Stimulated activated effector memory CD8-positive, alpha-beta T cell treated with anti-CD3 and anti-CD28 coated beads, Interleukin-12 subunit alpha, Interleukin-12 subunit beta, amount 100 ng/mL, for 72 hours (primary cell): ENCODE results near the gene WDR70.
"Not testable (repeated sequence)": the region's sequence is repeated elsewhere in the genome, so short reads cannot be mapped to it uniquely, and the experiment has no call there.

Experiments
- ATAC-seq: fragments of 150-1000 bp; cut with Tn5 transposase; 2 replicates; pipeline ENCODE4 v1.10.0; 2021
- DNase-seq, 2 donors: peaks; one replicate each; pipeline ENCODE4 v3.0.0; 2021 to 2022; ENCODE audit warnings: low spot score in 2 of 2
- H3K27ac Mint-ChIP-seq: one replicate; pipeline ENCODE4 v1.8.0; 2022; ENCODE audit warnings: mild to moderate bottlenecking, mixed read lengths
- H3K36me3 Mint-ChIP-seq: one replicate; pipeline ENCODE4 v1.8.0; 2022; ENCODE audit warnings: mild to moderate bottlenecking, mixed read lengths
- H3K4me1 Mint-ChIP-seq: one replicate; pipeline ENCODE4 v1.8.0; 2022; ENCODE audit warnings: mixed read lengths
- H3K4me3 Mint-ChIP-seq: one replicate; pipeline ENCODE4 v1.8.0; 2022; ENCODE audit warnings: mild to moderate bottlenecking, mixed read lengths
- H3K9me3 Mint-ChIP-seq: one replicate; pipeline ENCODE4 v1.8.0; 2022; ENCODE audit warnings: mixed read lengths

The WDR70 gene

GRCh38 chr5:37379100-37379628, at the start of gene WDR70:
Gene WDR70, plus strand, starts transcription at chr5:37379318. Its CDS starts 50 bp downstream, at chr5:37379368.
- peak within 1 kb of the TSS; percentile 80 for H3K27ac Mint-ChIP-seq
- peaks cover 31% of the 10 kb centered on the region for H3K36me3 Mint-ChIP-seq
- not testable (repeated sequence) for H3K4me1 Mint-ChIP-seq, H3K9me3 Mint-ChIP-seq
- DNase-seq: peak; percentile 66 to 87
- H3K4me3 Mint-ChIP-seq: peak within 1 kb of the TSS; percentile 90
- peak; percentile 99 for ATAC-seq

GRCh38 chr5:37334754-37335153, 44.4 kb upstream of the WDR70 start:
- not testable (repeated sequence) for H3K27ac Mint-ChIP-seq, DNase-seq, ATAC-seq, H3K4me1 Mint-ChIP-seq, H3K4me3 Mint-ChIP-seq, H3K9me3 Mint-ChIP-seq
- H3K36me3 Mint-ChIP-seq: peaks cover 100% of the 10 kb centered on the region

- not testable (repeated sequence) for H3K27ac Mint-ChIP-seq, ATAC-seq, DNase-seq, H3K4me3 Mint-ChIP-seq, H3K4me1 Mint-ChIP-seq, H3K9me3 Mint-ChIP-seq
- peaks cover 100% of the 10 kb centered on the region for H3K36me3 Mint-ChIP-seq
These were observed 36.4 kb upstream of the WDR70 start for GRCh38 chr5:37342741-37343140.

- ATAC-seq (no peak), DNase-seq (no peak)
- H3K27ac Mint-ChIP-seq: no peak overlapping the region
- peaks cover 96% of the 10 kb centered on the region for H3K36me3 Mint-ChIP-seq
- H3K4me1 Mint-ChIP-seq: no peaks in the 10 kb centered on the region
- no peak overlapping the region for H3K4me3 Mint-ChIP-seq
- no peaks in the 10 kb centered on the region for H3K9me3 Mint-ChIP-seq
These were observed 24.0 kb upstream of the WDR70 start for GRCh38 chr5:37355161-37355560.

- H3K4me1 Mint-ChIP-seq: peaks cover 26% of the 10 kb centered on the region
- DNase-seq (no peak), ATAC-seq (peak; percentile 64)
- H3K36me3 Mint-ChIP-seq: peaks cover 58% of the 10 kb centered on the region
- peak overlapping the region; percentile 92 for H3K4me3 Mint-ChIP-seq
- no peaks in the 10 kb centered on the region for H3K9me3 Mint-ChIP-seq
- peak overlapping the region; percentile 90 for H3K27ac Mint-ChIP-seq
These were observed 8.6 kb upstream of the WDR70 start for GRCh38 chr5:37370550-37370863.

- DNase-seq (peak; percentile 68 to 92), ATAC-seq (peak; percentile 97)
- peaks cover 22% of the 10 kb centered on the region for H3K4me1 Mint-ChIP-seq
- H3K27ac Mint-ChIP-seq: peak within 1 kb of the TSS; percentile 90
- no peaks in the 10 kb centered on the region for H3K9me3 Mint-ChIP-seq
- peaks cover 52% of the 10 kb centered on the region for H3K36me3 Mint-ChIP-seq
- peak within 1 kb of the TSS; percentile 92 for H3K4me3 Mint-ChIP-seq
These were observed 8.0 kb upstream of the WDR70 start, which contains the start of gene NUP155 for GRCh38 chr5:37370864-37371726. Gene NUP155, minus strand, starts transcription at chr5:37371106. Its CDS starts 129 bp downstream, at chr5:37370977.

GRCh38 chr5:37375091-37375490, 4.0 kb upstream of the WDR70 start:
- Mint-ChIP-seq H3K4me3 (no peak overlapping the region), H3K27ac (no peak overlapping the region), H3K4me1 (peaks cover 7% of the 10 kb centered on the region), H3K36me3 (peaks cover 14% of the 10 kb centered on the region), H3K9me3 (no peaks in the 10 kb centered on the region)
- ATAC-seq (no peak), DNase-seq (no peak)

- H3K27ac Mint-ChIP-seq, ATAC-seq, H3K4me1 Mint-ChIP-seq, H3K9me3 Mint-ChIP-seq, DNase-seq: not testable (repeated sequence)
- Mint-ChIP-seq H3K36me3 (peaks cover 20% of the 10 kb centered on the region), H3K4me3 (peak overlapping the region; percentile 90)
These were observed 1.1 kb upstream of the WDR70 start for GRCh38 chr5:37378066-37378465.

- H3K36me3 Mint-ChIP-seq: peaks cover 79% of the 10 kb centered on the region
- ATAC-seq: no peak
These were observed 12.5 kb downstream of the WDR70 start for GRCh38 chr5:37391591-37391990.

GRCh38 chr5:37396352-37396751, 17.2 kb downstream of the WDR70 start:
- Mint-ChIP-seq H3K4me1 (peaks cover 8% of the 10 kb centered on the region), H3K27ac (no peak overlapping the region), H3K36me3 (peaks cover 100% of the 10 kb centered on the region), H3K4me3 (no peak overlapping the region), H3K9me3 (no peaks in the 10 kb centered on the region)
- no peak for ATAC-seq
- DNase-seq: no peak

More at GRCh38 chr5:37391591-37391990, 12.5 kb downstream of the WDR70 start:
- Mint-ChIP-seq H3K4me1 (peaks cover 10% of the 10 kb centered on the region), H3K4me3 (no peak overlapping the region), H3K9me3 (no peaks in the 10 kb centered on the region), H3K27ac (no peak overlapping the region)
- DNase-seq: no peak

- Mint-ChIP-seq H3K36me3 (peaks cover 92% of the 10 kb centered on the region), H3K4me3 (no peak overlapping the region), H3K4me1 (peaks cover 5% of the 10 kb centered on the region), H3K9me3 (no peaks in the 10 kb centered on the region), H3K27ac (no peak overlapping the region)
- ATAC-seq (no peak), DNase-seq (no peak)
These were observed 21.4 kb downstream of the WDR70 start for GRCh38 chr5:37400501-37400900.

- H3K27ac Mint-ChIP-seq: no peak overlapping the region
- DNase-seq: no peak
- H3K36me3 Mint-ChIP-seq: peaks cover 38% of the 10 kb centered on the region
- no peak for ATAC-seq
- H3K9me3 Mint-ChIP-seq: no peaks in the 10 kb centered on the region
- H3K4me3 Mint-ChIP-seq: no peak overlapping the region
- no peaks in the 10 kb centered on the region for H3K4me1 Mint-ChIP-seq
These were observed 33.4 kb downstream of the WDR70 start for GRCh38 chr5:37412515-37412914.

- not testable (repeated sequence) for DNase-seq, H3K4me1 Mint-ChIP-seq, H3K9me3 Mint-ChIP-seq, ATAC-seq, H3K27ac Mint-ChIP-seq, H3K4me3 Mint-ChIP-seq
- peaks cover 39% of the 10 kb centered on the region for H3K36me3 Mint-ChIP-seq
These were observed 36.3 kb downstream of the WDR70 start for GRCh38 chr5:37415456-37415855.

- ATAC-seq (no peak), DNase-seq (no peak)
- Mint-ChIP-seq H3K9me3 (no peaks in the 10 kb centered on the region), H3K36me3 (peaks cover 31% of the 10 kb centered on the region), H3K4me1 (no peaks in the 10 kb centered on the region), H3K27ac (no peak overlapping the region), H3K4me3 (no peak overlapping the region)
These were observed 38.2 kb downstream of the WDR70 start for GRCh38 chr5:37417347-37417746.

- peaks cover 30% of the 10 kb centered on the region for H3K36me3 Mint-ChIP-seq
- H3K9me3 Mint-ChIP-seq: no peaks in the 10 kb centered on the region
- ATAC-seq (no peak), DNase-seq (no peak)
- peaks cover 7% of the 10 kb centered on the region for H3K4me1 Mint-ChIP-seq
- H3K4me3 Mint-ChIP-seq: no peak overlapping the region
- H3K27ac Mint-ChIP-seq: no peak overlapping the region
These were observed 45.3 kb downstream of the WDR70 start for GRCh38 chr5:37424441-37424840.

GRCh38 chr5:37428044-37428443, 48.9 kb downstream of the WDR70 start:
- DNase-seq: no peak
- Mint-ChIP-seq H3K27ac (no peak overlapping the region), H3K4me3 (no peak overlapping the region), H3K4me1 (peaks cover 2% of the 10 kb centered on the region), H3K36me3 (peaks cover 18% of the 10 kb centered on the region), H3K9me3 (no peaks in the 10 kb centered on the region)
- no peak for ATAC-seq
